ENCODE measurements around the gene NAALADL1.

Gene NAALADL1, protein sequence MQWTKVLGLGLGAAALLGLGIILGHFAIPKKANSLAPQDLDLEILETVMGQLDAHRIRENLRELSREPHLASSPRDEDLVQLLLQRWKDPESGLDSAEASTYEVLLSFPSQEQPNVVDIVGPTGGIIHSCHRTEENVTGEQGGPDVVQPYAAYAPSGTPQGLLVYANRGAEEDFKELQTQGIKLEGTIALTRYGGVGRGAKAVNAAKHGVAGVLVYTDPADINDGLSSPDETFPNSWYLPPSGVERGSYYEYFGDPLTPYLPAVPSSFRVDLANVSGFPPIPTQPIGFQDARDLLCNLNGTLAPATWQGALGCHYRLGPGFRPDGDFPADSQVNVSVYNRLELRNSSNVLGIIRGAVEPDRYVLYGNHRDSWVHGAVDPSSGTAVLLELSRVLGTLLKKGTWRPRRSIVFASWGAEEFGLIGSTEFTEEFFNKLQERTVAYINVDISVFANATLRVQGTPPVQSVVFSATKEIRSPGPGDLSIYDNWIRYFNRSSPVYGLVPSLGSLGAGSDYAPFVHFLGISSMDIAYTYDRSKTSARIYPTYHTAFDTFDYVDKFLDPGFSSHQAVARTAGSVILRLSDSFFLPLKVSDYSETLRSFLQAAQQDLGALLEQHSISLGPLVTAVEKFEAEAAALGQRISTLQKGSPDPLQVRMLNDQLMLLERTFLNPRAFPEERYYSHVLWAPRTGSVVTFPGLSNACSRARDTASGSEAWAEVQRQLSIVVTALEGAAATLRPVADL

GRCh38 chr11:65058419-65059054 is at the start of gene NAALADL1:
NAALADL1 (minus strand) TSS chr11:65058553; CDS start chr11:65058521, 32 bp downstream.
- TF ChIP-seq, protein P1, sequence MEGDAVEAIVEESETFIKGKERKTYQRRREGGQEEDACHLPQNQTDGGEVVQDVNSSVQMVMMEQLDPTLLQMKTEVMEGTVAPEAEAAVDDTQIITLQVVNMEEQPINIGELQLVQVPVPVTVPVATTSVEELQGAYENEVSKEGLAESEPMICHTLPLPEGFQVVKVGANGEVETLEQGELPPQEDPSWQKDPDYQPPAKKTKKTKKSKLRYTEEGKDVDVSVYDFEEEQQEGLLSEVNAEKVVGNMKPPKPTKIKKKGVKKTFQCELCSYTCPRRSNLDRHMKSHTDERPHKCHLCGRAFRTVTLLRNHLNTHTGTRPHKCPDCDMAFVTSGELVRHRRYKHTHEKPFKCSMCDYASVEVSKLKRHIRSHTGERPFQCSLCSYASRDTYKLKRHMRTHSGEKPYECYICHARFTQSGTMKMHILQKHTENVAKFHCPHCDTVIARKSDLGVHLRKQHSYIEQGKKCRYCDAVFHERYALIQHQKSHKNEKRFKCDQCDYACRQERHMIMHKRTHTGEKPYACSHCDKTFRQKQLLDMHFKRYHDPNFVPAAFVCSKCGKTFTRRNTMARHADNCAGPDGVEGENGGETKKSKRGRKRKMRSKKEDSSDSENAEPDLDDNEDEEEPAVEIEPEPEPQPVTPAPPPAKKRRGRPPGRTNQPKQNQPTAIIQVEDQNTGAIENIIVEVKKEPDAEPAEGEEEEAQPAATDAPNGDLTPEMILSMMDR (conservative IDR thresholded peaks at IDR 0.05; ENCODE audit: low read length) = no peak
- no peak for DNase-seq (ENCODE audit: low read depth)
- no peak within 1 kb of the TSS for H3K4me3 ChIP-seq (ENCODE audit: low read length)

- H3K4me3 ChIP-seq (ENCODE audit: low read length) = no peak overlapping the region
- TF ChIP-seq, protein P1 (conservative IDR thresholded peaks at IDR 0.05; ENCODE audit: low read length) = no peak
- no peak for DNase-seq (ENCODE audit: low read depth)
These were observed 49.6 kb upstream of the NAALADL1 start for GRCh38 chr11:65107751-65108468.

GRCh38 chr11:65107078-65107477 is 48.7 kb upstream of the NAALADL1 start:
- TF ChIP-seq, protein P1 (conservative IDR thresholded peaks at IDR 0.05; ENCODE audit: low read length) = no peak
- H3K4me3 ChIP-seq (ENCODE audit: low read length) = no peak overlapping the region
- DNase-seq (ENCODE audit: low read depth) = no peak

GRCh38 chr11:65104628-65105027 is 46.3 kb upstream of the NAALADL1 start:
- TF ChIP-seq, protein P1 (conservative IDR thresholded peaks at IDR 0.05; ENCODE audit: low read length) = no peak
- DNase-seq (ENCODE audit: low read depth) = no peak

DNA sequence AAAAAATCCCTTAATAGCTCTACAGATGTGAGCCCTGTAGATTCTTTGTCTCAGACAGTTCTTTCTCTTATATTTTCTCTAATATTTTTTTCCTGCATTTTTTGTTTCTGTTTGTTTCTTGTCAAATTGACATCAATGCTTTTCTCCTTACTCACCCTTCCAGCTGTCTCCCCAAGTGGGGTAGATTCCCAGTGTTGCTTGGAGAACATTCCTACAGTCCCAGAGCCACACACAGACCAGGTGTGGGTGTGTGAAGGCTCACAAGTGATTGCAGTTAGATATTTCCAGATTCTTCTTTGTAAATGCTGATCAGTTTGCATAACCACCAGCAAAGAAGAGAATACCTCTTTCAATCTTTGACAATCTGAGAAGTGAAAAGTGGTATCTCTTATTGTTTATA is 45.1 kb upstream of the NAALADL1 start:
- DNase-seq (ENCODE audit: low read depth) = no peak
- TF ChIP-seq, protein P1 (conservative IDR thresholded peaks at IDR 0.05; ENCODE audit: low read length) = no peak
- H3K4me3 ChIP-seq (ENCODE audit: low read length) = no peak overlapping the region

More at GRCh38 chr11:65104628-65105027, 46.3 kb upstream of the NAALADL1 start:
- H3K4me3 ChIP-seq (ENCODE audit: low read length) = no peak overlapping the region

GRCh38 chr11:65102142-65103095 is 44.1 kb upstream of the NAALADL1 start:
- no peak overlapping the region for H3K4me3 ChIP-seq (ENCODE audit: low read length)
- TF ChIP-seq, protein P1 (conservative IDR thresholded peaks at IDR 0.05; ENCODE audit: low read length) = no peak
- DNase-seq (ENCODE audit: low read depth) = no peak
